Dedifferentiated amniotic fluid mesenchymal stem cell (primary cell): ENCODE data around the gene COX14.

Experiments
- DNase-seq: peaks from one replicate; pipeline ENCODE4 v3.0.0-alpha.2; 2016; ENCODE audit errors: extremely low spot score

The COX14 gene

GRCh38 chr12:50084775-50085614 is 27.0 kb upstream of the COX14 start, which contains the start of gene SMARCD1:
Gene SMARCD1 (plus strand): TSS chr12:50085342. CDS start chr12:50085370, 28 bp downstream.
- DNase-seq: peak; percentile 80

GRCh38 chr12:50085615-50086072 is 26.4 kb upstream of the COX14 start:
- DNase-seq: no peak

GRCh38 chr12:50086148-50086547 is 25.9 kb upstream of the COX14 start:
- DNase-seq: no peak

- no peak for DNase-seq
Observed at GRCh38 chr12:50087151-50087550, 24.9 kb upstream of the COX14 start.

- no peak for DNase-seq
Observed at GRCh38 chr12:50087995-50088394, 24.0 kb upstream of the COX14 start.

GRCh38 chr12:50088577-50089335 is 23.3 kb upstream of the COX14 start:
- no peak for DNase-seq

- DNase-seq: no peak
Observed at GRCh38 chr12:50089730-50090129, 22.3 kb upstream of the COX14 start.

GRCh38 chr12:50090391-50090790 is 21.6 kb upstream of the COX14 start:
- DNase-seq: no peak

- DNase-seq: no peak
Observed at GRCh38 chr12:50097952-50098351, 14.1 kb upstream of the COX14 start.

- DNase-seq: peak; percentile 45
Observed at GRCh38 chr12:50099302-50100008, 12.6 kb upstream of the COX14 start.

GRCh38 chr12:50100561-50100960 is 11.5 kb upstream of the COX14 start:
- DNase-seq: no peak

- peak; percentile 24 for DNase-seq
Observed at GRCh38 chr12:50101663-50102062, 10.4 kb upstream of the COX14 start.

- no peak for DNase-seq
Observed at GRCh38 chr12:50102131-50102531, 9.9 kb upstream of the COX14 start.

GRCh38 chr12:50102646-50103309 is 9.3 kb upstream of the COX14 start:
- DNase-seq: no peak

GRCh38 chr12:50103351-50103750 is 8.7 kb upstream of the COX14 start:
- no peak for DNase-seq

- DNase-seq: no peak
Observed at GRCh38 chr12:50103767-50104321, 8.2 kb upstream of the COX14 start, which contains the start of gene GPD1. Gene GPD1 (plus strand): TSS chr12:50104008. CDS start chr12:50104051, 43 bp downstream.

- DNase-seq: no peak
Observed at GRCh38 chr12:50104417-50105366, 7.3 kb upstream of the COX14 start.

- no peak for DNase-seq
Observed at GRCh38 chr12:50105913-50106450, 6.1 kb upstream of the COX14 start.

GRCh38 chr12:50106907-50107306 is 5.1 kb upstream of the COX14 start:
- DNase-seq: no peak
